ENCODE data around the gene NPFFR2.

GRCh38 chr4:72152731-72153130 is 120.9 kb downstream of the NPFFR2 start:
- TF ChIP-seq CTCF (conservative IDR thresholded peaks at IDR 0.05 in 1 of 2, IDR thresholded peaks at IDR 0.05 in 1 of 2; ENCODE audit: extremely low read depth in 1 of 2, insufficient read depth in 1 of 2, low read depth in 1 of 2, low read length in 2 of 2) (no peak), EZH2 (IDR thresholded peaks at IDR 0.05; ENCODE audit: borderline replicate concordance, low read length) (no peak)

All from mammary epithelial cell (primary cell).